HG03442 (cell line): Measurements from ENCODE around the gene ADAMTS7.
"Not testable (repeated sequence)": the region's sequence is repeated elsewhere in the genome, so short reads cannot be mapped to it uniquely, and the experiment has no call there.

Experiments used
- ATAC-seq: cut with Tn5 transposase; IDR thresholded peaks from one replicate; pipeline ENCODE4 v1.9.1; 2021; ENCODE audit warnings: mild to moderate bottlenecking, moderate library complexity; ENCODE audit not compliant: unreplicated experiment

The ADAMTS7 gene

GRCh38 chr15:78766041-78766440 lies 45.2 kb downstream of the ADAMTS7 start:
- no peak for ATAC-seq

GRCh38 chr15:78765154-78765860 lies 46.0 kb downstream of the ADAMTS7 start:
- not testable (repeated sequence) for ATAC-seq

GRCh38 chr15:78764340-78765153 lies 46.7 kb downstream of the ADAMTS7 start:
- not testable (repeated sequence) for ATAC-seq

GRCh38 chr15:78763796-78764241 lies 47.4 kb downstream of the ADAMTS7 start:
- ATAC-seq, result no peak

- no peak for ATAC-seq
These were observed 48.1 kb downstream of the ADAMTS7 start for GRCh38 chr15:78762985-78763795.

- ATAC-seq, result not testable (repeated sequence)
These were observed 48.8 kb downstream of the ADAMTS7 start for GRCh38 chr15:78762386-78762961.

GRCh38 chr15:78761891-78762385 lies 49.3 kb downstream of the ADAMTS7 start:
- no peak for ATAC-seq

GRCh38 chr15:78761475-78761874 lies 49.8 kb downstream of the ADAMTS7 start:
- peak; percentile 27 for ATAC-seq

GRCh38 chr15:78761020-78761419 lies 50.2 kb downstream of the ADAMTS7 start:
- ATAC-seq, result no peak

- ATAC-seq, result not testable (repeated sequence)
These were observed 51.0 kb downstream of the ADAMTS7 start for GRCh38 chr15:78760091-78760882.

GRCh38 chr15:78759361-78759998 lies 51.8 kb downstream of the ADAMTS7 start:
- not testable (repeated sequence) for ATAC-seq

- not testable (repeated sequence) for ATAC-seq
These were observed 52.6 kb downstream of the ADAMTS7 start for GRCh38 chr15:78758486-78759200.

GRCh38 chr15:78758084-78758483 lies 53.2 kb downstream of the ADAMTS7 start:
- ATAC-seq, result not testable (repeated sequence)

- ATAC-seq, result no peak
These were observed 53.7 kb downstream of the ADAMTS7 start for GRCh38 chr15:78757636-78757905.

- peak; percentile 57 for ATAC-seq
These were observed 54.3 kb downstream of the ADAMTS7 start for GRCh38 chr15:78756781-78757635.

- not testable (repeated sequence) for ATAC-seq
These were observed 55.2 kb downstream of the ADAMTS7 start for GRCh38 chr15:78755900-78756591.

GRCh38 chr15:78754637-78755280 lies 56.5 kb downstream of the ADAMTS7 start:
- ATAC-seq, result not testable (repeated sequence)
